Mucosa of gallbladder (tissue), 1 donor: ENCODE measurements around the gene CORO7. TPM values are rescaled to one million over a fixed set of nuclear protein-coding genes. Genes with fewer than 3 reads are reported as not detected.

ENCODE experiments used
- DNase-seq: peaks from one replicate; pipeline ENCODE4 v3.0.0-alpha.2; 2020; ENCODE audit warnings: low spot score
- total RNA-seq: library from RNA; stranded (reverse); gene quantifications from one replicate; pipeline ENCODE4 v1.2.1, GENCODE V29; 2021
- donor health status: DM: no; HTN: no; CAD: no.

Gene CORO7
- total RNA-seq, 1 donor from 2014 or later, result 58.3 TPM

- peak; percentile 94 for DNase-seq
Measured at GRCh38 chr16:4307215-4308037, 109.0 kb downstream of the CORO7 start.

- DNase-seq, result no peak
Measured at GRCh38 chr16:4306470-4307214, 109.8 kb downstream of the CORO7 start.

Other genes with a start within 250 kb of the CORO7 start
- 1.4 TPM for gene SRL, start 174.5 kb downstream of the CORO7 start, total RNA-seq
- gene TFAP4, start 143.6 kb downstream of the CORO7 start, total RNA-seq, result 12.1 TPM
- 22.2 TPM for gene GLIS2, start 100.5 kb downstream of the CORO7 start, total RNA-seq
- 27.5 TPM for gene PAM16, start 65.3 kb downstream of the CORO7 start, total RNA-seq
- gene VASN, start 44.7 kb downstream of the CORO7 start, total RNA-seq, result 31.5 TPM
- gene DNAJA3, start 9.3 kb upstream of the CORO7 start, total RNA-seq, result 41.0 TPM
- 58.9 TPM for gene NMRAL1, start 58.0 kb upstream of the CORO7 start, total RNA-seq
- gene HMOX2, start 59.8 kb upstream of the CORO7 start, total RNA-seq, result 85.2 TPM
- 38.7 TPM for gene CDIP1, start 122.2 kb upstream of the CORO7 start, total RNA-seq
- 0.06 TPM for gene C16orf96, start 139.7 kb upstream of the CORO7 start, total RNA-seq
- gene UBALD1, start 198.3 kb upstream of the CORO7 start, total RNA-seq, result 49.1 TPM
- 127 TPM for gene MGRN1, start 208.2 kb upstream of the CORO7 start, total RNA-seq